Measurements from ENCODE around the gene FMC1. TPM values are rescaled to one million over a fixed set of nuclear protein-coding genes. Genes with fewer than 3 reads are reported as not detected.

Gene FMC1
- total and polyA plus RNA-seq, 7 experiments from 2014 or later, result 2.0 to 52.2 (median 6.9) TPM

GRCh38 chr7:139366400-139366799 lies 25.3 kb downstream of the FMC1 start:
- no peak for ATAC-seq
- Histone ChIP-seq H3K36me3 (ENCODE audit: control insufficient read depth in 2 of 3, insufficient read depth in 3 of 3, low read length in 3 of 3) (peaks cover 9 to 10% (median 10%) of the 10 kb centered on the region in 3 experiments), H3K27me3 (ENCODE audit: control insufficient read depth in 2 of 2, insufficient read depth in 2 of 2, low read length in 2 of 2) (no peaks in the 10 kb centered on the region), H3K27ac (ENCODE audit: low read depth, low read length) (no peak overlapping the region), H3K4me3 (ENCODE audit: low read length) (no peak overlapping the region), H3K9me3 (ENCODE audit: control insufficient read depth in 2 of 3, low read length in 3 of 3) (no peaks in the 10 kb centered on the region), H3K4me1 (ENCODE audit: control insufficient read depth in 2 of 2, insufficient read depth in 2 of 2, low read length in 2 of 2) (peaks cover 35 to 50% of the 10 kb centered on the region in 2 donors)
- Mint-ChIP-seq H3K27me3 (no peaks in the 10 kb centered on the region), H3K36me3 (peaks cover 7 to 18% (median 12%) of the 10 kb centered on the region in 5 donors), H3K4me3 (peak overlapping the region in 2 of 10 donors; percentile 18), H3K27ac (no peak overlapping the region), H3K4me1 (peaks cover 49 to 92% (median 82%) of the 10 kb centered on the region in 7 donors), H3K9me3 (no peaks in the 10 kb centered on the region)
- ChIA-PET CTCF (no interaction called here), POLR2A (interaction anchor here (1.1 kb wide), 1 partner anchor 22 kb away, joined by 3 read pairs; no protein-coding TSS in a partner anchor)
- DNase-seq, result no peak
- intact Hi-C loops (cut with micrococcal nuclease), result no loop called here

GRCh38 chr7:139367438-139368155 lies 26.5 kb downstream of the FMC1 start:
- CTCF ChIA-PET, result no interaction called here
- Mint-ChIP-seq H3K27ac (no peak overlapping the region), H3K27me3 (no peaks in the 10 kb centered on the region), H3K36me3 (peaks cover 7 to 18% (median 10%) of the 10 kb centered on the region in 5 donors), H3K9me3 (no peaks in the 10 kb centered on the region), H3K4me1 (peaks cover 48 to 92% (median 82%) of the 10 kb centered on the region in 7 donors), H3K4me3 (peak overlapping the region in 5 of 10 donors; percentile 25 to 48 (median 33))
- Histone ChIP-seq H3K27ac (ENCODE audit: low read depth, low read length) (no peak overlapping the region), H3K4me3 (ENCODE audit: low read length) (no peak overlapping the region), H3K27me3 (ENCODE audit: control insufficient read depth in 2 of 2, insufficient read depth in 2 of 2, low read length in 2 of 2) (no peaks in the 10 kb centered on the region), H3K9me3 (ENCODE audit: control insufficient read depth in 2 of 3, low read length in 3 of 3) (no peaks in the 10 kb centered on the region), H3K4me1 (ENCODE audit: control insufficient read depth in 2 of 2, insufficient read depth in 2 of 2, low read length in 2 of 2) (peaks cover 26 to 47% of the 10 kb centered on the region in 2 donors), H3K36me3 (ENCODE audit: control insufficient read depth in 2 of 3, insufficient read depth in 3 of 3, low read length in 3 of 3) (peaks cover 9 to 10% (median 10%) of the 10 kb centered on the region in 3 experiments)
- POLR2A ChIA-PET, result interaction anchor here (1.1 kb wide), 1 partner anchor 23 kb away, joined by 3 read pairs; no protein-coding TSS in a partner anchor
- DNase-seq, result no peak
- intact Hi-C loops (cut with micrococcal nuclease), result no loop called here
- no peak for ATAC-seq

- POLR2A ChIA-PET, result interaction anchor here (0.8 to 2.4 kb wide), 3 partner anchors 9 to 11 kb away, joined by 3 to 8 read pairs (median 5); partner anchors contain the start of gene LUC7L2
- intact Hi-C loops (cut with micrococcal nuclease), result loop anchor here in 1 of 2 donors (1.0 kb wide), 1 partner anchor 10 kb away; no protein-coding TSS in a partner anchor
- H3K27ac Mint-ChIP-seq, result peak overlapping the region in 5 of 9 donors; percentile 9 to 83 (median 36)
- H3K4me3 Mint-ChIP-seq, result peak overlapping the region in 8 of 10 donors; percentile 31 to 58 (median 39)
- H3K27me3 Mint-ChIP-seq, result no peaks in the 10 kb centered on the region
- ATAC-seq (no peak), DNase-seq (no peak)
- no peaks in the 10 kb centered on the region for H3K9me3 Mint-ChIP-seq
- CTCF ChIA-PET, result no interaction called here
- peaks cover 14 to 35% of the 10 kb centered on the region in 2 donors for H3K4me1 ChIP-seq (ENCODE audit: control insufficient read depth in 2 of 2, insufficient read depth in 2 of 2, low read length in 2 of 2)
- H3K27ac ChIP-seq (ENCODE audit: low read depth, low read length), result no peak overlapping the region
- no peak overlapping the region for H3K4me3 ChIP-seq (ENCODE audit: low read length)
- no peaks in the 10 kb centered on the region for H3K9me3 ChIP-seq (ENCODE audit: control insufficient read depth in 2 of 3, low read length in 3 of 3)
- H3K4me1 Mint-ChIP-seq, result peaks cover 44 to 95% (median 83%) of the 10 kb centered on the region in 7 donors
- H3K27me3 ChIP-seq (ENCODE audit: control insufficient read depth in 2 of 2, insufficient read depth in 2 of 2, low read length in 2 of 2), result no peaks in the 10 kb centered on the region
- peaks cover 9 to 12% (median 10%) of the 10 kb centered on the region in 3 experiments for H3K36me3 ChIP-seq (ENCODE audit: control insufficient read depth in 2 of 3, insufficient read depth in 3 of 3, low read length in 3 of 3)
- H3K36me3 Mint-ChIP-seq, result peaks cover 4 to 17% (median 7%) of the 10 kb centered on the region in 5 donors
These were observed 29.3 kb downstream of the FMC1 start for GRCh38 chr7:139370301-139370942.

- Histone ChIP-seq H3K27me3 (ENCODE audit: control insufficient read depth in 2 of 2, insufficient read depth in 2 of 2, low read length in 2 of 2) (no peaks in the 10 kb centered on the region), H3K27ac (ENCODE audit: low read depth, low read length) (no peak overlapping the region), H3K4me1 (ENCODE audit: control insufficient read depth in 2 of 2, insufficient read depth in 2 of 2, low read length in 2 of 2) (peaks cover 12 to 30% of the 10 kb centered on the region in 2 donors), H3K9me3 (ENCODE audit: control insufficient read depth in 2 of 3, low read length in 3 of 3) (no peaks in the 10 kb centered on the region), H3K4me3 (ENCODE audit: low read length) (no peak overlapping the region), H3K36me3 (ENCODE audit: control insufficient read depth in 2 of 3, insufficient read depth in 3 of 3, low read length in 3 of 3) (peaks cover 6 to 12% (median 7%) of the 10 kb centered on the region in 3 experiments)
- peak overlapping the region in 5 of 9 donors; percentile 32 to 83 (median 68) for H3K27ac Mint-ChIP-seq
- ChIA-PET CTCF (no interaction called here), POLR2A (interaction anchor here (0.8 to 2.4 kb wide), 2 partner anchors 9 to 10 kb away, joined by 3 to 8 read pairs; no protein-coding TSS in a partner anchor)
- peak overlapping the region in 6 of 10 donors; percentile 15 to 51 (median 39) for H3K4me3 Mint-ChIP-seq
- DNase-seq, result no peak
- no peaks in the 10 kb centered on the region for H3K9me3 Mint-ChIP-seq
- no peak for ATAC-seq
- intact Hi-C loops (cut with micrococcal nuclease), result loop anchor here in 1 of 2 donors (1.0 kb wide), 1 partner anchor 11 kb away; no protein-coding TSS in a partner anchor
- H3K4me1 Mint-ChIP-seq, result peaks cover 41 to 95% (median 83%) of the 10 kb centered on the region in 7 donors
- no peaks in the 10 kb centered on the region for H3K27me3 Mint-ChIP-seq
- H3K36me3 Mint-ChIP-seq, result peaks cover 0 to 21% (median 5%) of the 10 kb centered on the region in 5 donors
These were observed 29.8 kb downstream of the FMC1 start for GRCh38 chr7:139370943-139371313.

GRCh38 chr7:139374246-139374645 lies 33.1 kb downstream of the FMC1 start:
- POLR2A ChIA-PET, result no interaction called here

GRCh38 chr7:139382439-139382838 lies 41.3 kb downstream of the FMC1 start:
- H3K9me3 Mint-ChIP-seq, result no peaks in the 10 kb centered on the region
- no peak overlapping the region for H3K4me3 Mint-ChIP-seq
- no peak overlapping the region for H3K4me3 ChIP-seq (ENCODE audit: low read length)
- intact Hi-C loops (cut with micrococcal nuclease), result no loop called here
- H3K27me3 ChIP-seq (ENCODE audit: control insufficient read depth in 2 of 2, insufficient read depth in 2 of 2, low read length in 2 of 2), result no peaks in the 10 kb centered on the region
- DNase-seq, result no peak
- CTCF ChIA-PET, result no interaction called here
- no peak overlapping the region for H3K27ac Mint-ChIP-seq
- peaks cover 4 to 22% (median 7%) of the 10 kb centered on the region in 5 donors for H3K36me3 Mint-ChIP-seq
- POLR2A ChIA-PET, result interaction anchor here (0.6 kb wide), 1 partner anchor 29 kb away, joined by 3 read pairs; no protein-coding TSS in a partner anchor
- no peaks in the 10 kb centered on the region for H3K27me3 Mint-ChIP-seq
- no peak for ATAC-seq
- peaks cover 0 to 45% (median 0%) of the 10 kb centered on the region in 3 experiments for H3K36me3 ChIP-seq (ENCODE audit: control insufficient read depth in 2 of 3, insufficient read depth in 3 of 3, low read length in 3 of 3)
- H3K4me1 ChIP-seq (ENCODE audit: control insufficient read depth in 2 of 2, insufficient read depth in 2 of 2, low read length in 2 of 2), result no peaks in the 10 kb centered on the region
- H3K4me1 Mint-ChIP-seq, result peaks cover 3 to 14% (median 6%) of the 10 kb centered on the region in 7 donors
- H3K27ac ChIP-seq (ENCODE audit: low read depth, low read length), result no peak overlapping the region
- H3K9me3 ChIP-seq (ENCODE audit: control insufficient read depth in 2 of 3, low read length in 3 of 3), result no peaks in the 10 kb centered on the region

More at GRCh38 chr7:139374246-139374645, 33.1 kb downstream of the FMC1 start:
- H3K36me3 ChIP-seq (ENCODE audit: control insufficient read depth in 2 of 3, insufficient read depth in 3 of 3, low read length in 3 of 3), result peaks cover 4 to 30% (median 6%) of the 10 kb centered on the region in 3 experiments
- Mint-ChIP-seq H3K4me1 (peaks cover 36 to 74% (median 63%) of the 10 kb centered on the region in 7 donors), H3K4me3 (no peak overlapping the region), H3K36me3 (peaks cover 6 to 27% (median 8%) of the 10 kb centered on the region in 5 donors), H3K9me3 (no peaks in the 10 kb centered on the region), H3K27me3 (no peaks in the 10 kb centered on the region), H3K27ac (peak overlapping the region in 4 of 9 donors; percentile 2 to 23 (median 10))
- peaks cover 12 to 21% of the 10 kb centered on the region in 2 donors for H3K4me1 ChIP-seq (ENCODE audit: control insufficient read depth in 2 of 2, insufficient read depth in 2 of 2, low read length in 2 of 2)
- CTCF ChIA-PET, result no interaction called here
- H3K27ac ChIP-seq (ENCODE audit: low read depth, low read length), result no peak overlapping the region
- no peaks in the 10 kb centered on the region for H3K27me3 ChIP-seq (ENCODE audit: control insufficient read depth in 2 of 2, insufficient read depth in 2 of 2, low read length in 2 of 2)
- no peak overlapping the region for H3K4me3 ChIP-seq (ENCODE audit: low read length)
- DNase-seq (no peak), ATAC-seq (no peak)
- intact Hi-C loops (cut with micrococcal nuclease), result loop anchor here in 1 of 2 donors (2.0 kb wide), 1 partner anchor 15 kb away; no protein-coding TSS in a partner anchor
- no peaks in the 10 kb centered on the region for H3K9me3 ChIP-seq (ENCODE audit: control insufficient read depth in 2 of 3, low read length in 3 of 3)

Measured in naive thymus-derived CD4-positive, alpha-beta T cell (primary cell).